ENCODE data around the gene BFSP1. TPM values are rescaled to one million over a fixed set of nuclear protein-coding genes. Genes with fewer than 3 reads are reported as not detected.

The BFSP1 gene
- total RNA-seq, 2 experiments from 2014 or later: 1.7 to 3.2 TPM

- H3K27me3 Mint-ChIP-seq: peaks cover 23% of the 10 kb centered on the region
Measured at GRCh38 chr20:17457079-17457478, 74.1 kb downstream of the BFSP1 start.

GRCh38 chr20:17456279-17456678 lies 74.9 kb downstream of the BFSP1 start:
- peaks cover 3% of the 10 kb centered on the region for H3K36me3 Mint-ChIP-seq
- no peak overlapping the region for H3K4me3 Mint-ChIP-seq
- H3K27me3 Mint-ChIP-seq: peaks cover 25% of the 10 kb centered on the region
- H3K9me3 Mint-ChIP-seq (ENCODE audit: low read depth): no peaks in the 10 kb centered on the region
- ATAC-seq (no peak), DNase-seq (no peak)
- CTCF ChIA-PET: no interaction called here
- H3K4me1 Mint-ChIP-seq: peaks cover 3% of the 10 kb centered on the region
- H3K27ac Mint-ChIP-seq: no peak overlapping the region

More at GRCh38 chr20:17457079-17457478, 74.1 kb downstream of the BFSP1 start:
- no peak overlapping the region for H3K27ac Mint-ChIP-seq
- DNase-seq: no peak
- no peak for ATAC-seq
- H3K36me3 Mint-ChIP-seq: peaks cover 3% of the 10 kb centered on the region
- CTCF ChIA-PET: no interaction called here
- H3K4me3 Mint-ChIP-seq: no peak overlapping the region
- H3K4me1 Mint-ChIP-seq: peaks cover 3% of the 10 kb centered on the region
- no peaks in the 10 kb centered on the region for H3K9me3 Mint-ChIP-seq (ENCODE audit: low read depth)

- H3K4me3 Mint-ChIP-seq: no peak overlapping the region
- no peak for ATAC-seq
- H3K4me1 Mint-ChIP-seq: no peaks in the 10 kb centered on the region
- CTCF ChIA-PET: no interaction called here
- no peak for DNase-seq
- H3K36me3 Mint-ChIP-seq: no peaks in the 10 kb centered on the region
- H3K9me3 Mint-ChIP-seq (ENCODE audit: low read depth): no peaks in the 10 kb centered on the region
- H3K27me3 Mint-ChIP-seq: peaks cover 27% of the 10 kb centered on the region
- no peak overlapping the region for H3K27ac Mint-ChIP-seq
Measured at GRCh38 chr20:17453592-17453991, 77.6 kb downstream of the BFSP1 start.

GRCh38 chr20:17452441-17452840 lies 78.7 kb downstream of the BFSP1 start:
- no peaks in the 10 kb centered on the region for H3K4me1 Mint-ChIP-seq
- H3K4me3 Mint-ChIP-seq: no peak overlapping the region
- DNase-seq: no peak
- no peaks in the 10 kb centered on the region for H3K9me3 Mint-ChIP-seq (ENCODE audit: low read depth)
- H3K36me3 Mint-ChIP-seq: no peaks in the 10 kb centered on the region
- H3K27ac Mint-ChIP-seq: no peak overlapping the region
- ATAC-seq: no peak
- H3K27me3 Mint-ChIP-seq: peaks cover 27% of the 10 kb centered on the region
- CTCF ChIA-PET: no interaction called here

- CTCF ChIA-PET: no interaction called here
- ATAC-seq (no peak), DNase-seq (no peak)
- Mint-ChIP-seq H3K4me3 (no peak overlapping the region), H3K27me3 (peaks cover 21% of the 10 kb centered on the region), H3K9me3 (ENCODE audit: low read depth) (no peaks in the 10 kb centered on the region), H3K4me1 (no peaks in the 10 kb centered on the region), H3K36me3 (no peaks in the 10 kb centered on the region), H3K27ac (no peak overlapping the region)
Measured at GRCh38 chr20:17449031-17449430, 82.1 kb downstream of the BFSP1 start.

GRCh38 chr20:17448071-17448470 lies 83.1 kb downstream of the BFSP1 start:
- CTCF ChIA-PET: no interaction called here
- Mint-ChIP-seq H3K27me3 (peaks cover 23% of the 10 kb centered on the region), H3K27ac (no peak overlapping the region), H3K4me3 (no peak overlapping the region), H3K4me1 (no peaks in the 10 kb centered on the region), H3K36me3 (no peaks in the 10 kb centered on the region), H3K9me3 (ENCODE audit: low read depth) (no peaks in the 10 kb centered on the region)
- ATAC-seq: no peak
- DNase-seq: no peak

- no peak for DNase-seq
- ATAC-seq: no peak
- Mint-ChIP-seq H3K4me1 (no peaks in the 10 kb centered on the region), H3K36me3 (no peaks in the 10 kb centered on the region), H3K27me3 (peaks cover 23% of the 10 kb centered on the region), H3K9me3 (ENCODE audit: low read depth) (no peaks in the 10 kb centered on the region), H3K27ac (no peak overlapping the region), H3K4me3 (no peak overlapping the region)
- CTCF ChIA-PET: no interaction called here
Measured at GRCh38 chr20:17446171-17446570, 85.0 kb downstream of the BFSP1 start.

- H3K27ac Mint-ChIP-seq: no peak overlapping the region
- peaks cover 22% of the 10 kb centered on the region for H3K27me3 Mint-ChIP-seq
- H3K9me3 Mint-ChIP-seq (ENCODE audit: low read depth): no peaks in the 10 kb centered on the region
- DNase-seq: no peak
- ATAC-seq: no peak
- no peaks in the 10 kb centered on the region for H3K36me3 Mint-ChIP-seq
- CTCF ChIA-PET: no interaction called here
- H3K4me1 Mint-ChIP-seq: no peaks in the 10 kb centered on the region
- H3K4me3 Mint-ChIP-seq: no peak overlapping the region
Measured at GRCh38 chr20:17445543-17445942, 85.6 kb downstream of the BFSP1 start.

- Mint-ChIP-seq H3K27me3 (peaks cover 26% of the 10 kb centered on the region), H3K36me3 (no peaks in the 10 kb centered on the region), H3K4me3 (no peak overlapping the region), H3K27ac (no peak overlapping the region), H3K9me3 (ENCODE audit: low read depth) (no peaks in the 10 kb centered on the region), H3K4me1 (no peaks in the 10 kb centered on the region)
- CTCF ChIA-PET: no interaction called here
- DNase-seq (no peak), ATAC-seq (no peak)
Measured at GRCh38 chr20:17444091-17444490, 87.1 kb downstream of the BFSP1 start.

Other genes with a start within 250 kb of the BFSP1 start
- gene DSTN, start 38.7 kb upstream of the BFSP1 start, total RNA-seq: 10 to 100 TPM; 55.8 to 78.3 TPM
- 10 to 100 TPM; 55.7 to 59.6 TPM for gene RRBP1, start 150.9 kb upstream of the BFSP1 start, total RNA-seq
- gene BANF2, start 168.6 kb upstream of the BFSP1 start, total RNA-seq: not detected